GM23338 (cell line): ENCODE measurements around the gene FBXO28.
A peak's percentile ranks its signal among the peaks of the same experiment; 100 is the strongest.

Source experiments
- CREB1 ChIP-seq: fragments of 250-450 bp; sonication (Bioruptor Pico); IDR thresholded peaks from 2 replicates; pipeline ENCODE4 v1.5.0; 2020; ENCODE audit warnings: low read depth, mild to moderate bottlenecking, moderate library complexity
- CTCF ChIP-seq, 2 experiments: fragments of 200-600 bp in 1 of 2; sonication (generic) in 1 of 2; conservative IDR thresholded peaks; 2 replicates each; pipeline versions ENCODE4 v1.5.1 to v1.6.1; 2016 to 2017; ENCODE audit warnings: antibody characterized with exemption in 2 of 2, low read depth in 2 of 2, mild to moderate bottlenecking in 2 of 2, moderate library complexity in 1 of 2
- EZH2phosphoT487 ChIP-seq: fragments of 200-600 bp; sonication (generic); IDR thresholded peaks from one replicate; pipeline ENCODE4 v1.8.1; 2018; ENCODE audit warnings: antibody characterized with exemption; ENCODE audit not compliant: unreplicated experiment
- JUNB ChIP-seq: IDR thresholded peaks from one replicate; pipeline ENCODE4 v1.6.1; 2016; ENCODE audit warnings: antibody characterized with exemption; ENCODE audit not compliant: unreplicated experiment
- POLR2AphosphoS5 ChIP-seq: IDR thresholded peaks from 2 replicates; pipeline ENCODE4 v1.6.1; 2016; ENCODE audit warnings: antibody characterized with exemption, low read depth
- REST ChIP-seq: IDR thresholded peaks from one replicate; pipeline ENCODE4 v1.6.1; 2018; ENCODE audit warnings: antibody characterized with exemption; ENCODE audit not compliant: unreplicated experiment
- ZNF114 ChIP-seq: fragments of 250-450 bp; sonication (Bioruptor Pico); IDR thresholded peaks from 2 replicates; pipeline ENCODE4 v1.5.0; 2020; ENCODE audit warnings: mild to moderate bottlenecking, moderate library complexity
- ZNF462 ChIP-seq: fragments of 250-450 bp; sonication (Bioruptor Pico); IDR thresholded peaks from 2 replicates; pipeline ENCODE4 v1.5.0; 2020; ENCODE audit warnings: mild to moderate bottlenecking, moderate library complexity

- TF ChIP-seq REST (no peak), EZH2phosphoT487 (no peak), POLR2AphosphoS5 (no peak), CTCF (conservative IDR thresholded peaks at IDR 0.05; ENCODE audit: low read depth in 2 of 2) (peak in 1 of 2 experiments; percentile 79), ZNF462 (CRISPR knock-in tag) (no peak), JUNB (no peak), ZNF114 (CRISPR knock-in tag) (no peak), CREB1 (CRISPR knock-in tag) (no peak)
Measured at GRCh38 chr1:224116131-224116530, 2.2 kb downstream of the FBXO28 start.
